WTC11 (cell line): ENCODE results near the gene RPL34. TPM values are rescaled to one million over a fixed set of nuclear protein-coding genes. Genes with fewer than 3 reads are reported as not detected.

Source experiments
- ATAC-seq: fragments of 200-7000 bp; cut with Tn5 transposase; 2 replicates; pipeline ENCODE4 v1.10.0; 2021; ENCODE audit warnings: mild to moderate bottlenecking, moderate library complexity
- CTCF ChIA-PET: fragments of 300-600 bp; sonication (Branson Sonifier 250); formaldehyde crosslinking; loops from one replicate; lab custom pipeline; 2021; ENCODE audit warnings: antibody characterized with exemption; lab: Charles Lee
- POLR2A ChIA-PET: fragments of 350-600 bp; sonication (Branson Sonifier 250); formaldehyde crosslinking; loops from one replicate; lab custom pipeline; 2021; ENCODE audit warnings: antibody characterized with exemption; lab: Charles Lee
- DNase-seq: peaks from one replicate; pipeline ENCODE4 v3.0.0; 2021; ENCODE audit warnings: low spot score
- H3K27ac Mint-ChIP-seq: 2 replicates; pipeline ENCODE4 v1.8.0; 2021; ENCODE audit warnings: mixed read lengths
- H3K27me3 Mint-ChIP-seq: 2 replicates; pipeline ENCODE4 v1.8.0; 2021; ENCODE audit warnings: low read depth, mild to moderate bottlenecking, moderate library complexity, mixed read lengths
- H3K36me3 Mint-ChIP-seq: 2 replicates; pipeline ENCODE4 v1.8.0; 2021; ENCODE audit warnings: mixed read lengths
- H3K4me1 Mint-ChIP-seq: 2 replicates; pipeline ENCODE4 v1.8.0; 2022; ENCODE audit warnings: mixed read lengths
- H3K4me3 Mint-ChIP-seq: 2 replicates; pipeline ENCODE4 v1.8.0; 2021; ENCODE audit warnings: mild to moderate bottlenecking, moderate library complexity, mixed read lengths
- H3K9me3 Mint-ChIP-seq: 2 replicates; pipeline ENCODE4 v1.8.0; 2021; ENCODE audit warnings: mixed read lengths
- CBFB ChIP-seq: sonication (generic); formaldehyde crosslinking; IDR thresholded peaks from 2 replicates; pipeline ENCODE4 v1.8.1; 2022; ENCODE audit warnings: mild to moderate bottlenecking, low read depth, missing genetic modification reagents
- GRHL2 ChIP-seq: fragments of 250-450 bp; sonication (Bioruptor Pico); IDR thresholded peaks from 2 replicates; pipeline ENCODE4 v1.8.0; 2022; ENCODE audit warnings: mild to moderate bottlenecking, moderate library complexity; ENCODE audit not compliant: insufficient replicate concordance, severe bottlenecking
- JUN ChIP-seq: sonication (generic); formaldehyde crosslinking; IDR thresholded peaks from 2 replicates; pipeline ENCODE4 v1.8.0; 2023; ENCODE audit warnings: mild to moderate bottlenecking, missing genetic modification reagents
- NFYB ChIP-seq: sonication (generic); formaldehyde crosslinking; conservative IDR thresholded peaks from 2 replicates; pipeline ENCODE4 v1.8.0; 2022; ENCODE audit warnings: low read depth, missing genetic modification reagents
- NR2C2 ChIP-seq: sonication (generic); formaldehyde crosslinking; IDR thresholded peaks from 2 replicates; pipeline ENCODE4 v1.8.0; 2022; ENCODE audit warnings: mild to moderate bottlenecking, missing genetic modification reagents
- NR3C1 ChIP-seq: sonication (generic); formaldehyde crosslinking; conservative IDR thresholded peaks from 2 replicates; pipeline ENCODE4 v1.8.1; 2023; ENCODE audit warnings: low read depth, mild to moderate bottlenecking, missing genetic modification reagents
- SMAD3 ChIP-seq: sonication (generic); formaldehyde crosslinking; IDR thresholded peaks from 2 replicates; pipeline ENCODE4 v1.8.0; 2022; ENCODE audit warnings: missing genetic modification reagents, mild to moderate bottlenecking, borderline replicate concordance
- STAT6 ChIP-seq: sonication (generic); formaldehyde crosslinking; conservative IDR thresholded peaks from 2 replicates; pipeline ENCODE4 v1.8.1; 2023; ENCODE audit warnings: mild to moderate bottlenecking, low read depth, missing genetic modification reagents, moderate library complexity
- TCF7 ChIP-seq: sonication (generic); formaldehyde crosslinking; IDR thresholded peaks from 2 replicates; pipeline ENCODE4 v1.8.0; 2022; ENCODE audit warnings: mild to moderate bottlenecking, low read depth, missing genetic modification reagents, moderate library complexity
- TEAD1 ChIP-seq: sonication (generic); formaldehyde crosslinking; IDR thresholded peaks from 2 replicates; pipeline ENCODE4 v1.8.0; 2022; ENCODE audit warnings: mild to moderate bottlenecking, missing genetic modification reagents
- ZBTB43 ChIP-seq: sonication (generic); formaldehyde crosslinking; IDR thresholded peaks from 2 replicates; pipeline ENCODE4 v1.8.1; 2023; ENCODE audit warnings: mild to moderate bottlenecking, missing genetic modification reagents
- ZNF121 ChIP-seq: sonication (generic); formaldehyde crosslinking; IDR thresholded peaks from 2 replicates; pipeline ENCODE4 v1.8.0; 2023; ENCODE audit warnings: missing genetic modification reagents
- ZNF232 ChIP-seq: sonication (generic); formaldehyde crosslinking; IDR thresholded peaks from 2 replicates; pipeline ENCODE4 v1.8.0; 2022; ENCODE audit warnings: mild to moderate bottlenecking, missing genetic modification reagents
- ZNF425 ChIP-seq: fragments of 250-450 bp; sonication (Bioruptor Pico); conservative IDR thresholded peaks from 2 replicates; pipeline ENCODE4 v1.9.0; 2021; ENCODE audit warnings: mild to moderate bottlenecking
- total RNA-seq: library from RNA; stranded (reverse); gene quantifications from 3 replicates; pipeline ENCODE4 v1.2.3, GENCODE V29; 2021
- TF ChIP-seq, protein P1 (sequence below): sonication (generic); formaldehyde crosslinking; conservative IDR thresholded peaks from 2 replicates; pipeline ENCODE4 v1.8.1; 2022; ENCODE audit warnings: mild to moderate bottlenecking, missing genetic modification reagents
- TF ChIP-seq, protein P2 (sequence below): sonication (generic); formaldehyde crosslinking; IDR thresholded peaks from 2 replicates; pipeline ENCODE4 v1.8.0; 2022; ENCODE audit warnings: mild to moderate bottlenecking, missing genetic modification reagents
- TF ChIP-seq, protein P3 (sequence below): sonication (generic); formaldehyde crosslinking; IDR thresholded peaks from 2 replicates; pipeline ENCODE4 v1.8.1; 2022; ENCODE audit warnings: low read depth, missing genetic modification reagents, borderline replicate concordance
- TF ChIP-seq, protein P4 (sequence below): sonication (generic); formaldehyde crosslinking; IDR thresholded peaks from 2 replicates; pipeline ENCODE4 v1.8.0; 2022; ENCODE audit warnings: missing genetic modification reagents

Gene RPL34
- total RNA-seq, 1 experiment from 2014 or later, result 1,253 TPM

DNA sequence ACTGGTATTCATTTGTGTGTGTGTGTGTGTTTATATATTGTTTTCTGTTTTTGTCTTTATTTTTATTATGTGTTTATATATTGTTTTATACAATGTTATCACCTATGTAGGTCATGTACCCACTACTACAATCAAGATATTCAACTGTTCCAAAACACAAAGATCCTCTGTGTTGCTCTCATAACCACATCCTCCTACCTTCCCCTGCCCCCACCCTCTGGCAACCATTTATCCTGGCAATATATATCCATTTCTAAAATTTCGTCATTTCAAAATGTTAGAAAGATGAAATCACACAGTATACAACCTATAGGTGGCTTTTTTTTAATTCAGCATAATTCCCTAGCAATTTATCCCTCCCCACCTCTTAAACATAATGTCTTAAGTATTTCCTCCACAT is 18.8 kb upstream of the RPL34 start:
- ChIA-PET CTCF (no interaction called here), POLR2A (no interaction called here)
- H3K4me3 Mint-ChIP-seq, result no peak overlapping the region
- no peak for DNase-seq
- H3K9me3 Mint-ChIP-seq, result peaks cover 6% of the 10 kb centered on the region
- H3K36me3 Mint-ChIP-seq, result peaks cover 2% of the 10 kb centered on the region; the same call in 1 of the 2 replicates
- no peak for ATAC-seq
- H3K4me1 Mint-ChIP-seq, result no peaks in the 10 kb centered on the region
- H3K27me3 Mint-ChIP-seq, result peaks cover 18% of the 10 kb centered on the region
- TF ChIP-seq TEAD1 (CRISPR knock-in tag) (no peak), STAT6 (CRISPR knock-in tag) (no peak)
- TF ChIP-seq, protein P1, sequence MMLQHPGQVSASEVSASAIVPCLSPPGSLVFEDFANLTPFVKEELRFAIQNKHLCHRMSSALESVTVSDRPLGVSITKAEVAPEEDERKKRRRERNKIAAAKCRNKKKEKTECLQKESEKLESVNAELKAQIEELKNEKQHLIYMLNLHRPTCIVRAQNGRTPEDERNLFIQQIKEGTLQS (CRISPR knock-in tag), result no peak
- H3K27ac Mint-ChIP-seq, result no peak overlapping the region

DNA sequence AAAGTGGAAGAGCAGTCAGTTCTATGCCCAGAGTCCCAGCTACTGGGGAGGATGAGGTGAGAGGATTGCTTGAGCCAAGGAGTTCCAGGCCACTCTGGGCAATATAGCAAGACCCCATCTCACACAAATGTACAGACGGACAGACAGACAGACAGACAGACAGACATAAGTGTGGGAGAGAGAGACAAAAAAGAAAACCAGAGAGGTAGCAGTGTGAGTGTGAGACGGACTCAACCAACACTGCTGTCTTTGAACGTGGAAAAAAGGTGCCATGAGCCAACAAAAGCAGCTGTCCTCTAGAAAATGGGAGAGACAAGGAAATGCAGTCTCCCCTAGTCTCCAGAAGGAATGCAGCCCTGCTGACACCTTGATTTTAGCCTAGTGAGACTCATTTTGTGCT is 18.2 kb upstream of the RPL34 start:
- ChIA-PET POLR2A (no interaction called here), CTCF (no interaction called here)
- H3K27ac Mint-ChIP-seq, result no peak overlapping the region
- H3K4me3 Mint-ChIP-seq, result no peak overlapping the region
- H3K9me3 Mint-ChIP-seq, result peaks cover 9% of the 10 kb centered on the region
- TF ChIP-seq, protein P2, sequence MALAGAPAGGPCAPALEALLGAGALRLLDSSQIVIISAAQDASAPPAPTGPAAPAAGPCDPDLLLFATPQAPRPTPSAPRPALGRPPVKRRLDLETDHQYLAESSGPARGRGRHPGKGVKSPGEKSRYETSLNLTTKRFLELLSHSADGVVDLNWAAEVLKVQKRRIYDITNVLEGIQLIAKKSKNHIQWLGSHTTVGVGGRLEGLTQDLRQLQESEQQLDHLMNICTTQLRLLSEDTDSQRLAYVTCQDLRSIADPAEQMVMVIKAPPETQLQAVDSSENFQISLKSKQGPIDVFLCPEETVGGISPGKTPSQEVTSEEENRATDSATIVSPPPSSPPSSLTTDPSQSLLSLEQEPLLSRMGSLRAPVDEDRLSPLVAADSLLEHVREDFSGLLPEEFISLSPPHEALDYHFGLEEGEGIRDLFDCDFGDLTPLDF (CRISPR knock-in tag), result no peak
- TF ChIP-seq NFYB (CRISPR knock-in tag) (no peak), ZNF121 (CRISPR knock-in tag) (peak; percentile 65; the same call in 1 of the 2 replicates), TCF7 (no peak)
- no peak for DNase-seq
- no peak for ATAC-seq
- peaks cover 17% of the 10 kb centered on the region for H3K27me3 Mint-ChIP-seq
- H3K4me1 Mint-ChIP-seq, result no peaks in the 10 kb centered on the region
- peaks cover 6% of the 10 kb centered on the region; the same call in 1 of the 2 replicates for H3K36me3 Mint-ChIP-seq

DNA sequence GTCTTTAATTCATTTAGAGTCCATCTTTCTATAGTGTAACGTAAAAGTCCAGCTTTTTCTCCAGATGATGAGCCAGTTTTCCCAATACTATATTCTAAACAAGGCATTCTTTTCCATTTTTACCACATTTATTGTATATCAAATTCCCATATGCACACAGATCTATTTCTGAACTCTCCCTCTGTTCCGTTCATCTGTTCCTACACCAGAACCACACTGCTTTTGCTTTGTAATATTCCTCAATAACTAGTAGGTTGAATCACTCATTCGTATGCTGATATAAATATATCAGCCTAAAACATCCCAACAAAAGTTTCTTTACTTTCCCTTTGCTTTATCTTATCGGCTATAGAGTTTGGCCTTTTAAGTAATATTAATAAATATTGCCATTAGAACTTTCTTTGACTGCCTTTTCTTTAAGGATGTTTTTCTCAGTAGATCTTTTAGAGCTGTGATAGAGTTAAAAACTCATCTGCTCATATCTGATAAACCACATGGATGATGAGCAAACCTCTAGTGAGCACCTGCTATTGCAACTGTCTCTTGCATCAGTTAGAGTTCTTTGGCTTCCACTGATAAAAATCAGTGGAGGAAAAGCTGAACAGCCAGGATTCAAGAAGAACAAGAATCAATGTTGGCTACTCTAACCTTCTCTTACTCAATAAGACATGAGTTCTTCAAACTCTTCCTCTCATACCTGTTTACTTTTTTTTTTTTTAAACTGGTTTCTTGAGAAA is 13.1 kb upstream of the RPL34 start:
- peaks cover 5% of the 10 kb centered on the region; the same call in 1 of the 2 replicates for H3K27me3 Mint-ChIP-seq
- ChIA-PET CTCF (interaction anchor here (1.0 kb wide), 1 partner anchor 34 kb away, joined by 3 read pairs; no protein-coding TSS in a partner anchor), POLR2A (no interaction called here)
- H3K4me1 Mint-ChIP-seq, result peaks cover 20% of the 10 kb centered on the region
- DNase-seq (no peak), ATAC-seq (no peak)
- peaks cover 6% of the 10 kb centered on the region; the same call in 1 of the 2 replicates for H3K36me3 Mint-ChIP-seq
- peaks cover 10% of the 10 kb centered on the region for H3K9me3 Mint-ChIP-seq
- no peak overlapping the region for H3K4me3 Mint-ChIP-seq
- no peak overlapping the region for H3K27ac Mint-ChIP-seq
- no peak for TF ChIP-seq SMAD3
- TF ChIP-seq NR3C1 (CRISPR knock-in tag), result no peak
- TF ChIP-seq, protein P3, sequence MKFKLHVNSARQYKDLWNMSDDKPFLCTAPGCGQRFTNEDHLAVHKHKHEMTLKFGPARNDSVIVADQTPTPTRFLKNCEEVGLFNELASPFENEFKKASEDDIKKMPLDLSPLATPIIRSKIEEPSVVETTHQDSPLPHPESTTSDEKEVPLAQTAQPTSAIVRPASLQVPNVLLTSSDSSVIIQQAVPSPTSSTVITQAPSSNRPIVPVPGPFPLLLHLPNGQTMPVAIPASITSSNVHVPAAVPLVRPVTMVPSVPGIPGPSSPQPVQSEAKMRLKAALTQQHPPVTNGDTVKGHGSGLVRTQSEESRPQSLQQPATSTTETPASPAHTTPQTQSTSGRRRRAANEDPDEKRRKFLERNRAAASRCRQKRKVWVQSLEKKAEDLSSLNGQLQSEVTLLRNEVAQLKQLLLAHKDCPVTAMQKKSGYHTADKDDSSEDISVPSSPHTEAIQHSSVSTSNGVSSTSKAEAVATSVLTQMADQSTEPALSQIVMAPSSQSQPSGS (CRISPR knock-in tag), result no peak
- no peak for TF ChIP-seq ZBTB43 (CRISPR knock-in tag)
- TF ChIP-seq NR2C2 (CRISPR knock-in tag), result no peak
- TF ChIP-seq GRHL2 (CRISPR knock-in tag), result no peak
- no peak for TF ChIP-seq CBFB (CRISPR knock-in tag)
- TF ChIP-seq ZNF425 (CRISPR knock-in tag), result no peak
- no peak for TF ChIP-seq ZNF232 (CRISPR knock-in tag)
- TF ChIP-seq JUN (CRISPR knock-in tag), result no peak
- TF ChIP-seq, protein P4, sequence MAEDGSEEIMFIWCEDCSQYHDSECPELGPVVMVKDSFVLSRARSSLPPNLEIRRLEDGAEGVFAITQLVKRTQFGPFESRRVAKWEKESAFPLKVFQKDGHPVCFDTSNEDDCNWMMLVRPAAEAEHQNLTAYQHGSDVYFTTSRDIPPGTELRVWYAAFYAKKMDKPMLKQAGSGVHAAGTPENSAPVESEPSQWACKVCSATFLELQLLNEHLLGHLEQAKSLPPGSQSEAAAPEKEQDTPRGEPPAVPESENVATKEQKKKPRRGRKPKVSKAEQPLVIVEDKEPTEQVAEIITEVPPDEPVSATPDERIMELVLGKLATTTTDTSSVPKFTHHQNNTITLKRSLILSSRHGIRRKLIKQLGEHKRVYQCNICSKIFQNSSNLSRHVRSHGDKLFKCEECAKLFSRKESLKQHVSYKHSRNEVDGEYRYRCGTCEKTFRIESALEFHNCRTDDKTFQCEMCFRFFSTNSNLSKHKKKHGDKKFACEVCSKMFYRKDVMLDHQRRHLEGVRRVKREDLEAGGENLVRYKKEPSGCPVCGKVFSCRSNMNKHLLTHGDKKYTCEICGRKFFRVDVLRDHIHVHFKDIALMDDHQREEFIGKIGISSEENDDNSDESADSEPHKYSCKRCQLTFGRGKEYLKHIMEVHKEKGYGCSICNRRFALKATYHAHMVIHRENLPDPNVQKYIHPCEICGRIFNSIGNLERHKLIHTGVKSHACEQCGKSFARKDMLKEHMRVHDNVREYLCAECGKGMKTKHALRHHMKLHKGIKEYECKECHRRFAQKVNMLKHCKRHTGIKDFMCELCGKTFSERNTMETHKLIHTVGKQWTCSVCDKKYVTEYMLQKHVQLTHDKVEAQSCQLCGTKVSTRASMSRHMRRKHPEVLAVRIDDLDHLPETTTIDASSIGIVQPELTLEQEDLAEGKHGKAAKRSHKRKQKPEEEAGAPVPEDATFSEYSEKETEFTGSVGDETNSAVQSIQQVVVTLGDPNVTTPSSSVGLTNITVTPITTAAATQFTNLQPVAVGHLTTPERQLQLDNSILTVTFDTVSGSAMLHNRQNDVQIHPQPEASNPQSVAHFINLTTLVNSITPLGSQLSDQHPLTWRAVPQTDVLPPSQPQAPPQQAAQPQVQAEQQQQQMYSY (CRISPR knock-in tag), result no peak
